ENCODE results near the gene OR6B1.

Gene OR6B1

DNA sequence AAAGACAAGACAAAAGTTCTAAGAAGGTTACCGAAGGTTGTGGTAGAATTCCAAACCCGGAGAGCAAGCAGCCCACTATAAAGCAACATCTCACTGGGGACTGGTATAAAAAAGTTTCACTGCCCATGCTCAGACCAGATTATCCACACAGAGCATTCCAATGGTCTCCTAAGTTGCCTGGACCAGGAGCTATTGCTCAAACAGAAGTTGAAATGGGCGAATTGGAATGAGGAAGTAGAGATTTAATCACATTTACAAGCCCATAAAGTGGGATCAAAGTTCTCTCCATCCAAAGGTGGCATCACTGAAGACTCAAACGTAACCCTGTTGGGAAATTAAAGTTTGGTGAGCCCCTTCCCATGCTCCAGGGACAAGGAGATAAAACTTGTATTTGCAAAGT lies 25.7 kb upstream of the OR6B1 start:
- Histone ChIP-seq H3K4me3 (ENCODE audit: low read length) (no peak overlapping the region), H3F3A (ENCODE audit: control insufficient read depth, insufficient read depth) (no peaks in the 10 kb centered on the region), H3K27ac (ENCODE audit: low read depth, low read length) (no peak overlapping the region), H3K9me3 (ENCODE audit: control insufficient read depth, insufficient read depth, low read length) (no peaks in the 10 kb centered on the region), H3K27me3 (ENCODE audit: control insufficient read depth, low read length) (no peaks in the 10 kb centered on the region), H3K4me1 (ENCODE audit: control insufficient read depth, low read length) (no peaks in the 10 kb centered on the region), H3K79me2 (ENCODE audit: control insufficient read depth, low read length) (no peaks in the 10 kb centered on the region), H3K36me3 (ENCODE audit: control insufficient read depth, low read length) (no peaks in the 10 kb centered on the region), H4K20me1 (ENCODE audit: control insufficient read depth, insufficient read depth, low read depth, low read length) (no peaks in the 10 kb centered on the region), H3K9me2 (replicated peaks; ENCODE audit: control insufficient read depth, low read length) (no peaks in the 10 kb centered on the region), H3K4me2 (ENCODE audit: low read length) (no peak overlapping the region)
- no peak for TF ChIP-seq EZH2phosphoT487 (IDR thresholded peaks at IDR 0.05; ENCODE audit: borderline replicate concordance, low read length)
- TF ChIP-seq, protein P1, sequence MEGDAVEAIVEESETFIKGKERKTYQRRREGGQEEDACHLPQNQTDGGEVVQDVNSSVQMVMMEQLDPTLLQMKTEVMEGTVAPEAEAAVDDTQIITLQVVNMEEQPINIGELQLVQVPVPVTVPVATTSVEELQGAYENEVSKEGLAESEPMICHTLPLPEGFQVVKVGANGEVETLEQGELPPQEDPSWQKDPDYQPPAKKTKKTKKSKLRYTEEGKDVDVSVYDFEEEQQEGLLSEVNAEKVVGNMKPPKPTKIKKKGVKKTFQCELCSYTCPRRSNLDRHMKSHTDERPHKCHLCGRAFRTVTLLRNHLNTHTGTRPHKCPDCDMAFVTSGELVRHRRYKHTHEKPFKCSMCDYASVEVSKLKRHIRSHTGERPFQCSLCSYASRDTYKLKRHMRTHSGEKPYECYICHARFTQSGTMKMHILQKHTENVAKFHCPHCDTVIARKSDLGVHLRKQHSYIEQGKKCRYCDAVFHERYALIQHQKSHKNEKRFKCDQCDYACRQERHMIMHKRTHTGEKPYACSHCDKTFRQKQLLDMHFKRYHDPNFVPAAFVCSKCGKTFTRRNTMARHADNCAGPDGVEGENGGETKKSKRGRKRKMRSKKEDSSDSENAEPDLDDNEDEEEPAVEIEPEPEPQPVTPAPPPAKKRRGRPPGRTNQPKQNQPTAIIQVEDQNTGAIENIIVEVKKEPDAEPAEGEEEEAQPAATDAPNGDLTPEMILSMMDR (IDR thresholded peaks at IDR 0.05; ENCODE audit: low read depth, low read length, poor library complexity, severe bottlenecking), result no peak

DNA sequence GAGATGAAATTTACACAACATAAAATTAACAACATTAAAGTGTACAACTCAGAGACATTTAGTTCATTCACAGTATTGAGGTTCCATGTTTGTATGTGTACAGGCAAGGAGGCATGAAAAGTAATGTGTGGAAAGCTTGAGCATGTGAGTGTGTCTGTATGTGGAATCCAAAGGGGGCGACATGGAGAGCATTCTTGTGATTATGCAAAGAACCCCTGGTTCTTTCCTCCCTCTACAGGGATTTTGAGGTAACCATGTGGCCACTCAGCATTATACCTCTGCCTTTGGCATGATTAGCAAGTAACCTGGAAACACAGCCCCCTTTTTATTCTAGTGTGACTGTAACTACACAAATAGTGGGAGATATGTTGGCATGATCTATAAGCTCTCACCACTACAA lies 24.5 kb upstream of the OR6B1 start:
- H3K36me3 ChIP-seq (ENCODE audit: control insufficient read depth, low read length), result no peaks in the 10 kb centered on the region
- no peaks in the 10 kb centered on the region for H3K79me2 ChIP-seq (ENCODE audit: control insufficient read depth, low read length)
- no peak overlapping the region for H3K4me2 ChIP-seq (ENCODE audit: low read length)
- no peak overlapping the region for H3K4me3 ChIP-seq (ENCODE audit: low read length)
- H4K20me1 ChIP-seq (ENCODE audit: control insufficient read depth, insufficient read depth, low read depth, low read length), result no peaks in the 10 kb centered on the region
- no peaks in the 10 kb centered on the region for H3K4me1 ChIP-seq (ENCODE audit: control insufficient read depth, low read length)
- no peaks in the 10 kb centered on the region for H3F3A ChIP-seq (ENCODE audit: control insufficient read depth, insufficient read depth)
- H3K27me3 ChIP-seq (ENCODE audit: control insufficient read depth, low read length), result no peaks in the 10 kb centered on the region
- H3K9me3 ChIP-seq (ENCODE audit: control insufficient read depth, insufficient read depth, low read length), result no peaks in the 10 kb centered on the region
- TF ChIP-seq, protein P1 (IDR thresholded peaks at IDR 0.05; ENCODE audit: low read depth, low read length, poor library complexity, severe bottlenecking), result no peak
- TF ChIP-seq EZH2phosphoT487 (IDR thresholded peaks at IDR 0.05; ENCODE audit: borderline replicate concordance, low read length), result no peak
- H3K9me2 ChIP-seq (replicated peaks; ENCODE audit: control insufficient read depth, low read length), result no peaks in the 10 kb centered on the region
- no peak overlapping the region for H3K27ac ChIP-seq (ENCODE audit: low read depth, low read length)

GRCh38 chr7:143978585-143978984 lies 21.5 kb upstream of the OR6B1 start:
- TF ChIP-seq EZH2phosphoT487 (IDR thresholded peaks at IDR 0.05; ENCODE audit: borderline replicate concordance, low read length), result no peak
- TF ChIP-seq, protein P1 (IDR thresholded peaks at IDR 0.05; ENCODE audit: low read depth, low read length, poor library complexity, severe bottlenecking), result no peak
- Histone ChIP-seq H3K27me3 (ENCODE audit: control insufficient read depth, low read length) (no peaks in the 10 kb centered on the region), H4K20me1 (ENCODE audit: control insufficient read depth, insufficient read depth, low read depth, low read length) (no peaks in the 10 kb centered on the region), H3K4me2 (ENCODE audit: low read length) (no peak overlapping the region), H3K4me1 (ENCODE audit: control insufficient read depth, low read length) (no peaks in the 10 kb centered on the region), H3K9me3 (ENCODE audit: control insufficient read depth, insufficient read depth, low read length) (no peaks in the 10 kb centered on the region), H3K36me3 (ENCODE audit: control insufficient read depth, low read length) (no peaks in the 10 kb centered on the region), H3K4me3 (ENCODE audit: low read length) (no peak overlapping the region), H3F3A (ENCODE audit: control insufficient read depth, insufficient read depth) (no peaks in the 10 kb centered on the region), H3K79me2 (ENCODE audit: control insufficient read depth, low read length) (no peaks in the 10 kb centered on the region), H3K27ac (ENCODE audit: low read depth, low read length) (no peak overlapping the region), H3K9me2 (replicated peaks; ENCODE audit: control insufficient read depth, low read length) (no peaks in the 10 kb centered on the region)

- Histone ChIP-seq H3K4me3 (ENCODE audit: low read length) (no peak overlapping the region), H3K4me2 (ENCODE audit: low read length) (no peak overlapping the region), H3F3A (ENCODE audit: control insufficient read depth, insufficient read depth) (no peaks in the 10 kb centered on the region), H3K36me3 (ENCODE audit: control insufficient read depth, low read length) (no peaks in the 10 kb centered on the region), H3K27me3 (ENCODE audit: control insufficient read depth, low read length) (no peaks in the 10 kb centered on the region), H3K4me1 (ENCODE audit: control insufficient read depth, low read length) (no peaks in the 10 kb centered on the region), H3K9me2 (replicated peaks; ENCODE audit: control insufficient read depth, low read length) (no peaks in the 10 kb centered on the region), H3K79me2 (ENCODE audit: control insufficient read depth, low read length) (no peaks in the 10 kb centered on the region), H4K20me1 (ENCODE audit: control insufficient read depth, insufficient read depth, low read depth, low read length) (no peaks in the 10 kb centered on the region), H3K27ac (ENCODE audit: low read depth, low read length) (no peak overlapping the region), H3K9me3 (ENCODE audit: control insufficient read depth, insufficient read depth, low read length) (no peaks in the 10 kb centered on the region)
- TF ChIP-seq, protein P1 (IDR thresholded peaks at IDR 0.05; ENCODE audit: low read depth, low read length, poor library complexity, severe bottlenecking), result no peak
- TF ChIP-seq EZH2phosphoT487 (IDR thresholded peaks at IDR 0.05; ENCODE audit: borderline replicate concordance, low read length), result no peak
Measured at GRCh38 chr7:143979359-143979758, 20.8 kb upstream of the OR6B1 start.

Measured in DOHH2 (cell line).